ENCODE measurements around the gene AGBL1. TPM values are rescaled to one million over a fixed set of nuclear protein-coding genes. Genes with fewer than 3 reads are reported as not detected.

Gene AGBL1
- total and polyA plus RNA-seq, 4 donors: 0.08 to 147 (median 4.7) TPM

- Histone ChIP-seq H3K9ac (ENCODE audit: insufficient read depth in 1 of 2, low read length in 2 of 2) (no peak overlapping the region), H3K27me3 (ENCODE audit: control insufficient read depth in 3 of 3, insufficient read depth in 3 of 3, low read length in 2 of 3) (no peaks in the 10 kb centered on the region), H3K36me3 (ENCODE audit: control insufficient read depth in 4 of 4, insufficient read depth in 4 of 4, low read length in 4 of 4) (no peaks in the 10 kb centered on the region), H3K4me3 (no peak overlapping the region), H3K9me3 (ENCODE audit: control insufficient read depth in 4 of 4, insufficient read depth in 3 of 4, low read length in 3 of 4) (no peaks in the 10 kb centered on the region), H3K27ac (ENCODE audit: low read depth in 1 of 2, low read length in 1 of 2) (no peak overlapping the region), H3K4me1 (ENCODE audit: control insufficient read depth in 5 of 5, insufficient read depth in 5 of 5, low read length in 5 of 5) (no peaks in the 10 kb centered on the region)
- no peak for TF ChIP-seq CTCF (IDR thresholded peaks at IDR 0.05; ENCODE audit: control extremely low read depth, extremely low read depth)
- WGBS, 2 donors: 75 to 83% methylated on average over 1 of the region's 1 CpG
- ATAC-seq (ENCODE audit: insufficient read depth, low FRiP score) (no peak), DNase-seq (no peak)
Observed at GRCh38 chr15:87045746-87046145, 966.1 kb downstream of the AGBL1 start.

GRCh38 chr15:87047203-87047965 is 967.7 kb downstream of the AGBL1 start:
- no peak overlapping the region for H3K4me3 ChIP-seq
- DNase-seq: no peak
- no peak overlapping the region for H3K27ac ChIP-seq (ENCODE audit: low read depth in 1 of 2, low read length in 1 of 2)
- ATAC-seq (ENCODE audit: insufficient read depth, low FRiP score): no peak
- H3K36me3 ChIP-seq (ENCODE audit: control insufficient read depth in 4 of 4, insufficient read depth in 4 of 4, low read length in 4 of 4): no peaks in the 10 kb centered on the region
- H3K9ac ChIP-seq (ENCODE audit: insufficient read depth in 1 of 2, low read length in 2 of 2): no peak overlapping the region
- no peaks in the 10 kb centered on the region for H3K27me3 ChIP-seq (ENCODE audit: control insufficient read depth in 3 of 3, insufficient read depth in 3 of 3, low read length in 2 of 3)
- peaks cover 0 to 3% (median 0%) of the 10 kb centered on the region in 5 donors for H3K4me1 ChIP-seq (ENCODE audit: control insufficient read depth in 5 of 5, insufficient read depth in 5 of 5, low read length in 5 of 5)
- 57 to 60% methylated on average over 4 of the region's 4 CpGs for WGBS, 2 donors
- H3K9me3 ChIP-seq (ENCODE audit: control insufficient read depth in 4 of 4, insufficient read depth in 3 of 4, low read length in 3 of 4): no peaks in the 10 kb centered on the region
- no peak for TF ChIP-seq CTCF (IDR thresholded peaks at IDR 0.05; ENCODE audit: control extremely low read depth, extremely low read depth)

Small RNAs within 50 kb of the gene (small RNA-seq; reads per million reads assigned to genes)
- gene RF00284 (ENCODE audit: low replicate concordance) (0.10 reads per million), gene RNA5SP400 (ENCODE audit: low replicate concordance) (not detected)
